HEK293 (cell line): ENCODE data around the gene FAM180A.

Experiments used
- CTCF ChIA-PET: fragments of 350-600 bp; formaldehyde crosslinking; extraction: SDS; loops from one replicate; lab custom pipeline; 2021; ENCODE audit warnings: antibody characterized with exemption; lab: Yijun Ruan, JAX
- POLR2A ChIA-PET: fragments of 300-600 bp; formaldehyde crosslinking; extraction: SDS; loops from one replicate; lab custom pipeline; 2020; ENCODE audit warnings: antibody characterized with exemption, inconsistent platforms; lab: Yijun Ruan, JAX
- H3K27ac ChIP-seq: fragments of 200-500 bp; sonication (Bioruptor generic); 2 replicates; pipeline ENCODE4 v1.5.1; 2014; ENCODE audit warnings: low read depth, low read length, control low read depth, inconsistent platforms; ENCODE audit errors: extremely low read depth
- H3K36me3 ChIP-seq, 2 experiments: fragments of 200-500 bp in 1 of 2; sonication (Bioruptor generic) in 1 of 2; 1 replicate in 1 of 2; 2 replicates in 1 of 2; pipeline ENCODE4 v1.5.1; 2014 to 2017; ENCODE audit warnings: inconsistent platforms in 2 of 2, low read length in 2 of 2; ENCODE audit not compliant: control insufficient read depth in 2 of 2, insufficient read depth in 1 of 2
- H3K4me1 ChIP-seq: fragments of 200-500 bp; sonication (Bioruptor generic); 2 replicates; pipeline ENCODE4 v1.5.1; 2014; ENCODE audit warnings: mild to moderate bottlenecking, low read length, inconsistent platforms; ENCODE audit not compliant: control insufficient read depth, insufficient read depth
- H3K4me3 ChIP-seq: 2 replicates; pipeline ENCODE4 v1.5.1; 2011; ENCODE audit warnings: low read depth, mild to moderate bottlenecking, control low read depth, low read length, moderate library complexity
- H3K9me3 ChIP-seq: fragments of 200-500 bp; sonication (Bioruptor generic); 2 replicates; pipeline ENCODE4 v1.5.1; 2014; ENCODE audit warnings: low read depth, low read length, inconsistent platforms; ENCODE audit not compliant: control insufficient read depth, insufficient read depth
- FEZF1 ChIP-seq: fragments of 450-650 bp; formaldehyde crosslinking; IDR thresholded peaks from 2 replicates; pipeline ENCODE4 v1.5.1; 2016; ENCODE audit warnings: missing biosample characterization, missing genetic modification characterization
- GLIS2 ChIP-seq: fragments of 450-650 bp; formaldehyde crosslinking; IDR thresholded peaks from 2 replicates; pipeline ENCODE4 v1.5.1; 2016; ENCODE audit warnings: missing biosample characterization, missing genetic modification characterization
- HOXA7 ChIP-seq: sonication (generic); formaldehyde crosslinking; IDR thresholded peaks from 2 replicates; pipeline ENCODE4 v1.8.1; 2022; ENCODE audit warnings: missing genetic modification reagents, borderline replicate concordance
- OSR2 ChIP-seq: fragments of 450-650 bp; formaldehyde crosslinking; IDR thresholded peaks from 2 replicates; pipeline ENCODE4 v1.5.1; 2016; ENCODE audit warnings: missing biosample characterization, missing genetic modification characterization
- ZBTB20 ChIP-seq: fragments of 450-650 bp; formaldehyde crosslinking; IDR thresholded peaks from 2 replicates; pipeline ENCODE4 v1.5.1; 2016; ENCODE audit warnings: missing biosample characterization, missing genetic modification characterization
- ZIC2 ChIP-seq: fragments of 450-650 bp; formaldehyde crosslinking; IDR thresholded peaks from 2 replicates; pipeline ENCODE4 v1.5.1; 2016; ENCODE audit warnings: missing biosample characterization, missing genetic modification characterization
- ZNF473 ChIP-seq: fragments of 450-650 bp; formaldehyde crosslinking; IDR thresholded peaks from 2 replicates; pipeline ENCODE4 v1.5.1; 2017; ENCODE audit warnings: missing biosample characterization, missing genetic modification characterization
- ZNF623 ChIP-seq: fragments of 450-650 bp; formaldehyde crosslinking; IDR thresholded peaks from 2 replicates; pipeline ENCODE4 v1.5.1; 2016; ENCODE audit warnings: missing biosample characterization, missing genetic modification characterization
- ZNF626 ChIP-seq: fragments of 450-650 bp; sonication (Bioruptor Pico); formaldehyde crosslinking; IDR thresholded peaks from 2 replicates; pipeline ENCODE4 v1.5.1; 2018; ENCODE audit warnings: missing biosample characterization, missing genetic modification characterization, inconsistent platforms
- TF ChIP-seq, protein P1 (sequence below): fragments of 450-650 bp; formaldehyde crosslinking; IDR thresholded peaks from 2 replicates; pipeline ENCODE4 v1.5.1; 2016; ENCODE audit warnings: missing biosample characterization, missing genetic modification characterization
- TF ChIP-seq, protein P2 (sequence below): fragments of 450-650 bp; formaldehyde crosslinking; IDR thresholded peaks from 2 replicates; pipeline ENCODE4 v1.5.1; 2016; ENCODE audit warnings: missing biosample characterization, missing genetic modification characterization
- TF ChIP-seq, protein P3 (sequence below): fragments of 450-650 bp; formaldehyde crosslinking; IDR thresholded peaks from 2 replicates; pipeline ENCODE4 v1.5.1; 2017; ENCODE audit warnings: missing biosample characterization, missing genetic modification characterization
- TF ChIP-seq, protein P4 (sequence below): fragments of 450-650 bp; formaldehyde crosslinking; IDR thresholded peaks from 2 replicates; pipeline ENCODE4 v1.5.1; 2016; ENCODE audit warnings: missing biosample characterization, missing genetic modification characterization

Gene FAM180A

DNA sequence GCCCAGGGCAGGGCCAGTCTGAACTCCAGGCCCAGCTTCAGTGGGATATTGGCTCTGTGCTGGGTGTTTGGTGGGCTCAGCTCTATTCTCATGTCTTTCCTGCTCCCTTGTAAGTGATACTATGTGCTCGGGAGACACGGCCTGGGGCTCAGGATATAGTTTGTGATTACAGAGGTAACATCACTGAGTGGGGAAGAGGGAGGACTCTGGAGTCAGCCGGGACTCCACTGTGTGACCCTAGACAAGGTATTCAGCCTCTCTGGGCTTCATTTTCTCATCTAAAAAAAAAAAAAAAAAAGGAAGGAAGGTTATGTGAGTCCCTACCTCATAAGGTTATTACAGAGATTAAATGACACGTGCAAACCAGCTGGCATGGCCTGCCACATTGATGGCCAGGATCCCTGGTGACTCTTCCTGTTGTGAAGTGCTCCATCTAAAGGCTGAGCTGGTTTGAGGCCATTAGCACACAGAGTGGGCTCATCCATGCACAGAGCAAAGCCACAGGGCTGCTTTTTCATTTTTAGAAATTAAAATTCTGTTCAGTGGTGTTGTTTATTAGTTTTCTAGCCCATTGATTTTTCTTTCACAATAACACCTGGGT, 36.3 kb downstream of the FAM180A start:
- H3K27ac ChIP-seq = no peak overlapping the region
- TF ChIP-seq, protein P1, sequence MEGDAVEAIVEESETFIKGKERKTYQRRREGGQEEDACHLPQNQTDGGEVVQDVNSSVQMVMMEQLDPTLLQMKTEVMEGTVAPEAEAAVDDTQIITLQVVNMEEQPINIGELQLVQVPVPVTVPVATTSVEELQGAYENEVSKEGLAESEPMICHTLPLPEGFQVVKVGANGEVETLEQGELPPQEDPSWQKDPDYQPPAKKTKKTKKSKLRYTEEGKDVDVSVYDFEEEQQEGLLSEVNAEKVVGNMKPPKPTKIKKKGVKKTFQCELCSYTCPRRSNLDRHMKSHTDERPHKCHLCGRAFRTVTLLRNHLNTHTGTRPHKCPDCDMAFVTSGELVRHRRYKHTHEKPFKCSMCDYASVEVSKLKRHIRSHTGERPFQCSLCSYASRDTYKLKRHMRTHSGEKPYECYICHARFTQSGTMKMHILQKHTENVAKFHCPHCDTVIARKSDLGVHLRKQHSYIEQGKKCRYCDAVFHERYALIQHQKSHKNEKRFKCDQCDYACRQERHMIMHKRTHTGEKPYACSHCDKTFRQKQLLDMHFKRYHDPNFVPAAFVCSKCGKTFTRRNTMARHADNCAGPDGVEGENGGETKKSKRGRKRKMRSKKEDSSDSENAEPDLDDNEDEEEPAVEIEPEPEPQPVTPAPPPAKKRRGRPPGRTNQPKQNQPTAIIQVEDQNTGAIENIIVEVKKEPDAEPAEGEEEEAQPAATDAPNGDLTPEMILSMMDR (tag by site-specific recombination) = 0 out of 2 replicates have a peak, but pooled peaks have one; percentile 22
- TF ChIP-seq FEZF1 (tag by site-specific recombination) (no peak), ZIC2 (0 out of 2 replicates have a peak, but pooled peaks have one; percentile 22)
- TF ChIP-seq, protein P2, sequence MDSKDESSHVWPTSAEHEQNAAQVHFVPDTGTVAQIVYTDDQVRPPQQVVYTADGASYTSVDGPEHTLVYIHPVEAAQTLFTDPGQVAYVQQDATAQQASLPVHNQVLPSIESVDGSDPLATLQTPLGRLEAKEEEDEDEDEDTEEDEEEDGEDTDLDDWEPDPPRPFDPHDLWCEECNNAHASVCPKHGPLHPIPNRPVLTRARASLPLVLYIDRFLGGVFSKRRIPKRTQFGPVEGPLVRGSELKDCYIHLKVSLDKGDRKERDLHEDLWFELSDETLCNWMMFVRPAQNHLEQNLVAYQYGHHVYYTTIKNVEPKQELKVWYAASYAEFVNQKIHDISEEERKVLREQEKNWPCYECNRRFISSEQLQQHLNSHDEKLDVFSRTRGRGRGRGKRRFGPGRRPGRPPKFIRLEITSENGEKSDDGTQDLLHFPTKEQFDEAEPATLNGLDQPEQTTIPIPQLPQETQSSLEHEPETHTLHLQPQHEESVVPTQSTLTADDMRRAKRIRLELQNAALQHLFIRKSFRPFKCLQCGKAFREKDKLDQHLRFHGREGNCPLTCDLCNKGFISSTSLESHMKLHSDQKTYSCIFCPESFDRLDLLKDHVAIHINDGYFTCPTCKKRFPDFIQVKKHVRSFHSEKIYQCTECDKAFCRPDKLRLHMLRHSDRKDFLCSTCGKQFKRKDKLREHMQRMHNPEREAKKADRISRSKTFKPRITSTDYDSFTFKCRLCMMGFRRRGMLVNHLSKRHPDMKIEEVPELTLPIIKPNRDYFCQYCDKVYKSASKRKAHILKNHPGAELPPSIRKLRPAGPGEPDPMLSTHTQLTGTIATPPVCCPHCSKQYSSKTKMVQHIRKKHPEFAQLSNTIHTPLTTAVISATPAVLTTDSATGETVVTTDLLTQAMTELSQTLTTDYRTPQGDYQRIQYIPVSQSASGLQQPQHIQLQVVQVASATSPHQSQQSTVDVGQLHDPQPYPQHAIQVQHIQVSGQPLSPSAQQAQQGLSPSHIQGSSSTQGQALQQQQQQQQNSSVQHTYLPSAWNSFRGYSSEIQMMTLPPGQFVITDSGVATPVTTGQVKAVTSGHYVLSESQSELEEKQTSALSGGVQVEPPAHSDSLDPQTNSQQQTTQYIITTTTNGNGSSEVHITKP (tag by site-specific recombination) = 0 out of 2 replicates have a peak, but pooled peaks have one; percentile 21
- no peak overlapping the region for H3K4me3 ChIP-seq
- peaks cover 0 to 6% of the 10 kb centered on the region in 2 experiments; a peak in 1 of 3 replicates for H3K36me3 ChIP-seq
- POLR2A ChIA-PET = no interaction called here
- CTCF ChIA-PET = interaction anchor here (0.6 to 5.0 kb wide), 11 partner anchors 8 to 295 kb away, joined by 3 to 58 read pairs (median 3); partner anchors contain the start of gene SLC13A4
- peaks cover 10% of the 10 kb centered on the region for H3K4me1 ChIP-seq
- no peaks in the 10 kb centered on the region for H3K9me3 ChIP-seq

DNA sequence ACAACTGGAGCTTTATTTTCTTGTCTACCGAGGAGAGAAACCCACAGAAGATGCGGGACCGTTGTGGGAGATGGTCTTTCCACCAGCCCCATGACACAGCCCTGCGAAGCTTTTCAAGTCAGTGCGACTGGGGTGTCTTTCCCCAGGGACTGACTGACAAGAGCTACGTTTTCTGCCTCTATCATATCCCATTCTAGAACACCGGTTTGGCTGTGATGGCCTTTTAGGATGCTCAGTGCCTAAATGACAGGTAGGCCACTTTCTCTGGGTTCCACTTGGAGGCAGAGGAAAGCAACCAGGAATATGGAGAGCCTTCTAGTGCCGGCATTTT, 37.5 kb downstream of the FAM180A start:
- Histone ChIP-seq H3K9me3 (no peaks in the 10 kb centered on the region), H3K4me3 (no peak overlapping the region), H3K27ac (no peak overlapping the region), H3K36me3 (peaks cover 0 to 6% of the 10 kb centered on the region in 2 experiments; a peak in 1 of 3 replicates), H3K4me1 (peaks cover 6% of the 10 kb centered on the region)
- ChIA-PET CTCF (interaction anchor here (0.7 to 5.0 kb wide), 14 partner anchors 9 to 297 kb away, joined by 3 to 58 read pairs (median 3); no protein-coding TSS in a partner anchor), POLR2A (no interaction called here)
- TF ChIP-seq ZNF473 = no peak
- no peak for TF ChIP-seq GLIS2 (tag by site-specific recombination)
- TF ChIP-seq, protein P3, sequence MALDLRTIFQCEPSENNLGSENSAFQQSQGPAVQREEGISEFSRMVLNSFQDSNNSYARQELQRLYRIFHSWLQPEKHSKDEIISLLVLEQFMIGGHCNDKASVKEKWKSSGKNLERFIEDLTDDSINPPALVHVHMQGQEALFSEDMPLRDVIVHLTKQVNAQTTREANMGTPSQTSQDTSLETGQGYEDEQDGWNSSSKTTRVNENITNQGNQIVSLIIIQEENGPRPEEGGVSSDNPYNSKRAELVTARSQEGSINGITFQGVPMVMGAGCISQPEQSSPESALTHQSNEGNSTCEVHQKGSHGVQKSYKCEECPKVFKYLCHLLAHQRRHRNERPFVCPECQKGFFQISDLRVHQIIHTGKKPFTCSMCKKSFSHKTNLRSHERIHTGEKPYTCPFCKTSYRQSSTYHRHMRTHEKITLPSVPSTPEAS (tag by site-specific recombination) = no peak
- no peak for TF ChIP-seq ZBTB20 (tag by site-specific recombination)
- no peak for TF ChIP-seq OSR2 (tag by site-specific recombination)
- TF ChIP-seq ZNF623 (tag by site-specific recombination) = no peak
- TF ChIP-seq ZNF626 (tag by site-specific recombination) = no peak

DNA sequence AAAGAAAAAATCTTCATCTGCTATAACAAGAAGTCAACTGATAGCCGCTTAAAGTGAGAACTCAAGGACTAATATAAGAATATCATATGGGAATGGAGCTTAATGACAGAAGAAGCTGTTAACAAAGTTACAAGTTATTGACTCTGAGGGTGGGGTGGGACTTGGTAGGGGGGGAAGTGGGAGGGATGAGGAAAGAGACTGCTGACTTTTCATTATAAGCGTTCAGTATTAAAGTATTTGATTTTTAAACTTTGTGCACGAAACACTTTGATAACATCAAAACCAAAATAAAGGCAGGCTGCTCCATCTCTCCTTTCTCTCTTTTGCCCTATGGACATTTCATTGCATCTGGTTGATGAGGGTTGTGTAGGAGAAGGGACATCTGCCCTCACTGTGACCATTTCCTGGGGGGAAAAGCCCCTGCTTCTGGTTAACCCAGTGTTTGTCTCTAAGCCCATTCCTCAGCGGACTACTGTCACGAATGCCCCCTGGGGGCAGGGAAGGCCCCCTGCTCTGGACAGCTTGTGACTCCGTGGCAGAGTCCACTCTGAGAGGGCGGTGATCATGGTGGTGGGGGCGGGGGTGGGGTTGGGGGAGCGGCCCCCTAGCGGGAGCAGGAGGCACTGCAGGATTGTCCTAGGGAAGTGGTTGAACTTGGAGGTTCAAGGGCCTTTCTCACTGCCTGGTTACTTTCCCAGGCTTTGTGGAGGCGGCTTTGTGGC, 38.0 kb downstream of the FAM180A start:
- ChIA-PET POLR2A (no interaction called here), CTCF (interaction anchor here (0.7 to 5.0 kb wide), 13 partner anchors 9 to 196 kb away, joined by 3 to 58 read pairs (median 3); no protein-coding TSS in a partner anchor)
- Histone ChIP-seq H3K4me3 (no peak overlapping the region), H3K4me1 (peaks cover under 1% of the 10 kb centered on the region; the same call in 1 of the 2 replicates), H3K27ac (no peak overlapping the region), H3K36me3 (peaks cover 0 to 7% of the 10 kb centered on the region in 2 experiments; a peak in 1 of 3 replicates)
- TF ChIP-seq, protein P4, sequence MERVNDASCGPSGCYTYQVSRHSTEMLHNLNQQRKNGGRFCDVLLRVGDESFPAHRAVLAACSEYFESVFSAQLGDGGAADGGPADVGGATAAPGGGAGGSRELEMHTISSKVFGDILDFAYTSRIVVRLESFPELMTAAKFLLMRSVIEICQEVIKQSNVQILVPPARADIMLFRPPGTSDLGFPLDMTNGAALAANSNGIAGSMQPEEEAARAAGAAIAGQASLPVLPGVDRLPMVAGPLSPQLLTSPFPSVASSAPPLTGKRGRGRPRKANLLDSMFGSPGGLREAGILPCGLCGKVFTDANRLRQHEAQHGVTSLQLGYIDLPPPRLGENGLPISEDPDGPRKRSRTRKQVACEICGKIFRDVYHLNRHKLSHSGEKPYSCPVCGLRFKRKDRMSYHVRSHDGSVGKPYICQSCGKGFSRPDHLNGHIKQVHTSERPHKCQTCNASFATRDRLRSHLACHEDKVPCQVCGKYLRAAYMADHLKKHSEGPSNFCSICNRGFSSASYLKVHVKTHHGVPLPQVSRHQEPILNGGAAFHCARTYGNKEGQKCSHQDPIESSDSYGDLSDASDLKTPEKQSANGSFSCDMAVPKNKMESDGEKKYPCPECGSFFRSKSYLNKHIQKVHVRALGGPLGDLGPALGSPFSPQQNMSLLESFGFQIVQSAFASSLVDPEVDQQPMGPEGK (tag by site-specific recombination) = 0 out of 2 replicates have a peak, but pooled peaks have one; percentile 22
- TF ChIP-seq HOXA7 = no peak
- TF ChIP-seq, all 188 proteins: peak for 1
- H3K9me3 ChIP-seq = no peaks in the 10 kb centered on the region
